ENCODE data around the gene AVEN. TPM values are rescaled to one million over a fixed set of nuclear protein-coding genes. Genes with fewer than 3 reads are reported as not detected.

The AVEN gene
- total and polyA plus RNA-seq, 8 donors = 11.3 to 16.9 (median 15.1) TPM

DNA sequence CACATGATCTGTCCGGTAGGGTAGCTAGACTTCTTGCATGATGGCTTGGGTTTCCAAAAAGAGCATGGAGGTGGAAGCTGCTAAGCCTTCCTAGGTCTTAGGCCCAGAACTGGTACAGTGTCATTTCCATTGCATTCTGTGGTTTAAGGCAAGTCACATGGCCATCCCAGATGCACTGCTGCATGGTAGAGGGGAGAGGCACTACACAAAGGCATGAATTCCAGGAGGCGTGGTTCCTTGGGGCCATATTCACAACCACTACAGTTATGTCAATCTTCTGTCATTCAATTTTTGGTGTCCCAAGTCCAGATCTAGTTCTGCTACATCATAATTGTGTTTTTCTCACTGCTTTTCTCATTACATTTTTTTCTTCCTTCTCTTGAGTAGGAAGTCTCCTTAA lies 192.9 kb downstream of the AVEN start:
- Histone ChIP-seq H3K9me3 (no peaks in the 10 kb centered on the region), H3K4me3 (no peak overlapping the region), H3K27me3 (no peaks in the 10 kb centered on the region), H3K27ac (no peak overlapping the region), H3K36me3 (no peaks in the 10 kb centered on the region), H3K4me1 (no peaks in the 10 kb centered on the region)
- ATAC-seq (no peak), DNase-seq (no peak)
- intact Hi-C loops (cut with DNase I) = no loop called here
- TF ChIP-seq, protein P1, sequence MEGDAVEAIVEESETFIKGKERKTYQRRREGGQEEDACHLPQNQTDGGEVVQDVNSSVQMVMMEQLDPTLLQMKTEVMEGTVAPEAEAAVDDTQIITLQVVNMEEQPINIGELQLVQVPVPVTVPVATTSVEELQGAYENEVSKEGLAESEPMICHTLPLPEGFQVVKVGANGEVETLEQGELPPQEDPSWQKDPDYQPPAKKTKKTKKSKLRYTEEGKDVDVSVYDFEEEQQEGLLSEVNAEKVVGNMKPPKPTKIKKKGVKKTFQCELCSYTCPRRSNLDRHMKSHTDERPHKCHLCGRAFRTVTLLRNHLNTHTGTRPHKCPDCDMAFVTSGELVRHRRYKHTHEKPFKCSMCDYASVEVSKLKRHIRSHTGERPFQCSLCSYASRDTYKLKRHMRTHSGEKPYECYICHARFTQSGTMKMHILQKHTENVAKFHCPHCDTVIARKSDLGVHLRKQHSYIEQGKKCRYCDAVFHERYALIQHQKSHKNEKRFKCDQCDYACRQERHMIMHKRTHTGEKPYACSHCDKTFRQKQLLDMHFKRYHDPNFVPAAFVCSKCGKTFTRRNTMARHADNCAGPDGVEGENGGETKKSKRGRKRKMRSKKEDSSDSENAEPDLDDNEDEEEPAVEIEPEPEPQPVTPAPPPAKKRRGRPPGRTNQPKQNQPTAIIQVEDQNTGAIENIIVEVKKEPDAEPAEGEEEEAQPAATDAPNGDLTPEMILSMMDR (IDR thresholded peaks at IDR 0.05) = no peak

DNA sequence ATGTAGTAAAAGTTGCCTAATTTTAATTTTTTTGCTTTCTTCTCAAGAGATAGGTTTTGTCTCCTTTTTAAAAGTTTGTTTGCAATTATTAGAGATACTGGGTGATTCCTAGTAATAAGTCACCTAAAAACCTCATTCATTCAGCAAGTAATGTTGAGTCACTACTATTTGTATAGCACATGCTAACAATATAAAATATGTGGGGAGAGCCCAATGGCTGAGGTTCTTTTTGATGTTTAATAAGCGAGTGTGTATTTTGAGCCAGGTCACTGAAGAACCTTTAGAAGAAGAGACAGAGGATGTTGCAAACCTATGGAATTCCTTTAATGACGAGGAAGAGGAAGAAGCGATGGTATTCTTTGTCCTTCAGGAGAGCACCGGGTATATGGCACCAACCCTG lies 194.4 kb downstream of the AVEN start:
- H3K27ac ChIP-seq = no peak overlapping the region
- no peak for ATAC-seq
- H3K9me3 ChIP-seq = no peaks in the 10 kb centered on the region
- no peaks in the 10 kb centered on the region for H3K27me3 ChIP-seq
- TF ChIP-seq, protein P1 (IDR thresholded peaks at IDR 0.05) = no peak
- no peak for DNase-seq
- intact Hi-C loops (cut with DNase I) = no loop called here
- no peak overlapping the region for H3K4me3 ChIP-seq
- no peaks in the 10 kb centered on the region for H3K36me3 ChIP-seq
- no peaks in the 10 kb centered on the region for H3K4me1 ChIP-seq

DNA sequence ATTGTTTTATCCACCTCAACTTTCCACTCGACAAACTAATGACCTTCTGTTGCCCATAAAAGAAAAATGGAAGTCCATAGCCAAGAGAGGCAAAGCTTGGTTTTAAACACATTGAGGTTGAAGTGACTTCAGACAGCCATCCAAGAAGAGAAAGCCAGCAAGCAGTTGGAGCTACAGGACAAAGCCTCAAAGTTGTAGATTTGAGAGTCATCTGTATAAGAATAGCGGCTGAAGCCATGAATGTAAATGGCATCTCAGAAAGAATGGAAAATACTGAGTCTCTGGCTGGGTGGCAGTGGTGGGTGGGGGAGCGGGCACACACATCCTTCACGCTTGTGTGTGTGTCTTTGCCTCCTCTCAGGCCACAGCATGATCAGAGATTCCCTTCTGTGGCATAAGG lies 194.8 kb downstream of the AVEN start:
- Histone ChIP-seq H3K4me3 (no peak overlapping the region), H3K4me1 (no peaks in the 10 kb centered on the region), H3K27ac (no peak overlapping the region), H3K36me3 (no peaks in the 10 kb centered on the region), H3K9me3 (no peaks in the 10 kb centered on the region), H3K27me3 (no peaks in the 10 kb centered on the region)
- TF ChIP-seq, protein P1 (IDR thresholded peaks at IDR 0.05) = no peak
- ATAC-seq (no peak), DNase-seq (no peak)
- intact Hi-C loops (cut with DNase I) = no loop called here

DNA sequence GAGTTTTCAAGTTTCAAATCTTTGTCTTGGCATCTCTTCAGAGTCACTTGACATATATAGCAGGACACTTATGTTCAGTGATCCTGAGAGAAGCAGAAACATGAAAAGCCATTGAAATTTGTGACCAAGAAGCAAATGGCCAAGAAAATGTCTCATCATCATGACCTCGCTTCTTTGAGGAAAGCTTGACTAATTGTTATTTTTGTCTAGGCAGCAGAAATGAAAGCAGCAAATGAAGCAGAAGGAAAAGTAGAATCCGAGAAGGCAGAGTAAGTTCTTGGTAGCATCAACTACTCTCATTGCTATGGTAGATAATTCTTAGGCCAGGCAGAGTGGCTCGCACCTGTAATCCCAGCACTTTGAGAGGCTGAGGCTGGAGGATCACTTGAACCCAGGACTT lies 198.4 kb downstream of the AVEN start:
- Histone ChIP-seq H3K4me1 (no peaks in the 10 kb centered on the region), H3K4me3 (no peak overlapping the region), H3K9me3 (no peaks in the 10 kb centered on the region), H3K27me3 (no peaks in the 10 kb centered on the region), H3K27ac (no peak overlapping the region), H3K36me3 (no peaks in the 10 kb centered on the region)
- DNase-seq (no peak), ATAC-seq (no peak)
- intact Hi-C loops (cut with DNase I) = no loop called here
- TF ChIP-seq, protein P1 (IDR thresholded peaks at IDR 0.05) = no peak

DNA sequence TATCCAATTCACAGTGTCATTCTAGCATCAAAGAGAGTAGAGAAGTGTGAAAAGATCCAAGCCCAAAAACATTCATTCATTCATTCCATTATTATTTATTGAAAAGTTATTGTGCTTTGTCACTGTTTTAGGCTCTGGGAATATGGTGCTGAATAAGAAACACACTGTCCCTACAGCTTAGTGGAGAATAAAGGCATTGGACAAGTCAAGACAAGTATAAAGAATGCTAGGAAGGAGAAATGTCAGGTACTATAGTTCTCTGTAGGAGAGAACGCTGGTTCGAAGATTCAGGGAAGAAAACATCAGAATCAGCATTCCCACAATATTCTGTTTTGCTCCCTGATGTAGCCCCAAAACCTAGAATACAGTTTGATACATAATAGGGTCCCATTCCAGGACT lies 199.5 kb downstream of the AVEN start:
- no peak for ATAC-seq
- TF ChIP-seq, protein P1 (IDR thresholded peaks at IDR 0.05) = no peak
- intact Hi-C loops (cut with DNase I) = no loop called here
- DNase-seq = no peak
- Histone ChIP-seq H3K4me3 (no peak overlapping the region), H3K36me3 (no peaks in the 10 kb centered on the region), H3K27me3 (no peaks in the 10 kb centered on the region), H3K27ac (no peak overlapping the region), H3K9me3 (no peaks in the 10 kb centered on the region), H3K4me1 (no peaks in the 10 kb centered on the region)

All from left lung (tissue), 10 donors.